Stimulated activated CD4-positive, alpha-beta T cell treated with anti-CD3 and anti-CD28 coated beads, TNF-alpha, amount 100 ng/mL, for 48 hours (primary cell): ENCODE results near the gene ZMYM5.
"Not testable (repeated sequence)": the region's sequence is repeated elsewhere in the genome, so short reads cannot be mapped to it uniquely, and the experiment has no call there.

Experiments used
- DNase-seq, 3 donors: peaks; one replicate each; pipeline ENCODE4 v3.0.0-alpha.2; 2020; ENCODE audit warnings: low read depth in 3 of 3

The ZMYM5 gene

GRCh38 chr13:19822673-19823072 lies 40.8 kb downstream of the ZMYM5 start:
- no peak for DNase-seq

- peak in 2 of 3 donors; percentile 15 to 16 for DNase-seq
These were observed 45.1 kb downstream of the ZMYM5 start for GRCh38 chr13:19818223-19818842.

- no peak for DNase-seq
These were observed 45.8 kb downstream of the ZMYM5 start for GRCh38 chr13:19817510-19818158.

- DNase-seq: no peak
These were observed 46.3 kb downstream of the ZMYM5 start for GRCh38 chr13:19817106-19817505.

GRCh38 chr13:19815842-19816241 lies 47.6 kb downstream of the ZMYM5 start:
- not testable (repeated sequence) for DNase-seq

GRCh38 chr13:19810996-19811881 lies 52.2 kb downstream of the ZMYM5 start:
- no peak for DNase-seq

GRCh38 chr13:19810151-19810550 lies 53.3 kb downstream of the ZMYM5 start:
- DNase-seq: no peak

- DNase-seq: no peak
These were observed 57.7 kb downstream of the ZMYM5 start for GRCh38 chr13:19805765-19806164.

GRCh38 chr13:19795956-19796355 lies 67.5 kb downstream of the ZMYM5 start:
- DNase-seq: no peak

GRCh38 chr13:19794631-19795030 lies 68.8 kb downstream of the ZMYM5 start:
- no peak for DNase-seq

GRCh38 chr13:19791953-19792537 lies 71.4 kb downstream of the ZMYM5 start:
- no peak for DNase-seq

GRCh38 chr13:19782727-19783682 lies 80.4 kb downstream of the ZMYM5 start, which contains the start of gene PSPC1:
PSPC1 (minus strand) TSS chr13:19782945; CDS start chr13:19782757, 188 bp downstream.
- DNase-seq: peak; percentile 90 to 92 (median 90)

GRCh38 chr13:19782049-19782726 lies 81.3 kb downstream of the ZMYM5 start:
- DNase-seq: peak; percentile 20 to 29 (median 27)

GRCh38 chr13:19781526-19781925 lies 81.9 kb downstream of the ZMYM5 start:
- no peak for DNase-seq

- DNase-seq: not testable (repeated sequence)
These were observed 82.6 kb downstream of the ZMYM5 start for GRCh38 chr13:19780753-19781418.
